KOPT-K1 (cell line): Measurements from ENCODE around the gene KCNJ11.
A peak's percentile ranks its signal among the peaks of the same experiment; 100 is the strongest.

Experiments
- H3K27ac ChIP-seq: fragments of 200-600 bp; sonication (generic); 2 replicates; pipeline ENCODE4 v1.5.1; 2016; ENCODE audit warnings: antibody characterized with exemption, mild to moderate bottlenecking, low read depth, low read length; ENCODE audit not compliant: poor library complexity, severe bottlenecking
- H3K36me3 ChIP-seq: fragments of 200-600 bp; sonication (generic); 2 replicates; pipeline ENCODE4 v1.5.1; 2017; ENCODE audit warnings: antibody characterized with exemption, mild to moderate bottlenecking, low read length, moderate library complexity; ENCODE audit not compliant: insufficient read depth
- H3K9me3 ChIP-seq: fragments of 200-600 bp; sonication (generic); 2 replicates; pipeline ENCODE4 v1.5.1; 2017; ENCODE audit warnings: antibody characterized with exemption, low read length, mild to moderate bottlenecking; ENCODE audit not compliant: insufficient read depth, poor library complexity, severe bottlenecking

The KCNJ11 gene

GRCh38 chr11:17389211-17389956, 925 bp upstream of the KCNJ11 start:
- Histone ChIP-seq H3K36me3 (peaks cover 22% of the 10 kb centered on the region; the same call in 1 of the 2 replicates), H3K9me3 (no peaks in the 10 kb centered on the region), H3K27ac (peak overlapping the region; percentile 77)

GRCh38 chr11:17387811-17388210, 648 bp downstream of the KCNJ11 start:
- H3K27ac ChIP-seq = no peak overlapping the region
- H3K36me3 ChIP-seq = peaks cover 32% of the 10 kb centered on the region; the same call in 1 of the 2 replicates
- no peaks in the 10 kb centered on the region for H3K9me3 ChIP-seq

GRCh38 chr11:17387254-17387653, 1.2 kb downstream of the KCNJ11 start:
- no peak overlapping the region for H3K27ac ChIP-seq
- no peaks in the 10 kb centered on the region for H3K9me3 ChIP-seq
- H3K36me3 ChIP-seq = peaks cover 38% of the 10 kb centered on the region; the same call in 1 of the 2 replicates

- Histone ChIP-seq H3K9me3 (no peaks in the 10 kb centered on the region), H3K27ac (peak overlapping the region; percentile 43), H3K36me3 (peaks cover 45% of the 10 kb centered on the region; the same call in 1 of the 2 replicates)
Observed at GRCh38 chr11:17386331-17387084, 2.0 kb downstream of the KCNJ11 start.

- H3K27ac ChIP-seq = peak overlapping the region; percentile 43
- peaks cover 51% of the 10 kb centered on the region; the same call in 1 of the 2 replicates for H3K36me3 ChIP-seq
Observed at GRCh38 chr11:17385926-17386325, 2.5 kb downstream of the KCNJ11 start.

GRCh38 chr11:17385492-17385891, 3.0 kb downstream of the KCNJ11 start:
- peak overlapping the region; percentile 43 for H3K27ac ChIP-seq
- H3K9me3 ChIP-seq = no peaks in the 10 kb centered on the region
- peaks cover 53% of the 10 kb centered on the region; the same call in 1 of the 2 replicates for H3K36me3 ChIP-seq

More at GRCh38 chr11:17385926-17386325, 2.5 kb downstream of the KCNJ11 start:
- no peaks in the 10 kb centered on the region for H3K9me3 ChIP-seq

- Histone ChIP-seq H3K36me3 (peaks cover 62% of the 10 kb centered on the region; the same call in 1 of the 2 replicates), H3K9me3 (peaks cover 4% of the 10 kb centered on the region), H3K27ac (no peak overlapping the region)
Observed at GRCh38 chr11:17384002-17384511, 4.4 kb downstream of the KCNJ11 start.

- Histone ChIP-seq H3K27ac (no peak overlapping the region), H3K9me3 (peaks cover 10% of the 10 kb centered on the region), H3K36me3 (peaks cover 68% of the 10 kb centered on the region; the same call in 1 of the 2 replicates)
Observed at GRCh38 chr11:17383461-17383860, 5.0 kb downstream of the KCNJ11 start.

GRCh38 chr11:17382046-17382728, 6.3 kb downstream of the KCNJ11 start:
- Histone ChIP-seq H3K27ac (no peak overlapping the region), H3K36me3 (peaks cover 67% of the 10 kb centered on the region), H3K9me3 (peaks cover 23% of the 10 kb centered on the region)

- no peak overlapping the region for H3K27ac ChIP-seq
- H3K9me3 ChIP-seq = peaks cover 25% of the 10 kb centered on the region
- peaks cover 70% of the 10 kb centered on the region for H3K36me3 ChIP-seq
Observed at GRCh38 chr11:17381156-17381555, 7.3 kb downstream of the KCNJ11 start.

GRCh38 chr11:17379383-17380180, 8.9 kb downstream of the KCNJ11 start:
- H3K9me3 ChIP-seq = peaks cover 25% of the 10 kb centered on the region
- no peak overlapping the region for H3K27ac ChIP-seq
- peaks cover 75% of the 10 kb centered on the region for H3K36me3 ChIP-seq

GRCh38 chr11:17378655-17379054, 9.8 kb downstream of the KCNJ11 start:
- Histone ChIP-seq H3K9me3 (peaks cover 32% of the 10 kb centered on the region), H3K36me3 (peaks cover 82% of the 10 kb centered on the region), H3K27ac (no peak overlapping the region)

GRCh38 chr11:17376493-17376892, 12.0 kb downstream of the KCNJ11 start:
- no peak overlapping the region for H3K27ac ChIP-seq
- H3K9me3 ChIP-seq = peaks cover 54% of the 10 kb centered on the region
- H3K36me3 ChIP-seq = peaks cover 82% of the 10 kb centered on the region

- H3K9me3 ChIP-seq = peaks cover 63% of the 10 kb centered on the region
- peaks cover 84% of the 10 kb centered on the region for H3K36me3 ChIP-seq
- H3K27ac ChIP-seq = no peak overlapping the region
Observed at GRCh38 chr11:17375547-17375946, 12.9 kb downstream of the KCNJ11 start.
